ENCODE results near the gene WDFY1. TPM values are rescaled to one million over a fixed set of nuclear protein-coding genes. Genes with fewer than 3 reads are reported as not detected.
A peak's percentile ranks its signal among the peaks of the same experiment; 100 is the strongest.

The WDFY1 gene
- total RNA-seq, 1 donor from 2014 or later, result 41.7 TPM

DNA sequence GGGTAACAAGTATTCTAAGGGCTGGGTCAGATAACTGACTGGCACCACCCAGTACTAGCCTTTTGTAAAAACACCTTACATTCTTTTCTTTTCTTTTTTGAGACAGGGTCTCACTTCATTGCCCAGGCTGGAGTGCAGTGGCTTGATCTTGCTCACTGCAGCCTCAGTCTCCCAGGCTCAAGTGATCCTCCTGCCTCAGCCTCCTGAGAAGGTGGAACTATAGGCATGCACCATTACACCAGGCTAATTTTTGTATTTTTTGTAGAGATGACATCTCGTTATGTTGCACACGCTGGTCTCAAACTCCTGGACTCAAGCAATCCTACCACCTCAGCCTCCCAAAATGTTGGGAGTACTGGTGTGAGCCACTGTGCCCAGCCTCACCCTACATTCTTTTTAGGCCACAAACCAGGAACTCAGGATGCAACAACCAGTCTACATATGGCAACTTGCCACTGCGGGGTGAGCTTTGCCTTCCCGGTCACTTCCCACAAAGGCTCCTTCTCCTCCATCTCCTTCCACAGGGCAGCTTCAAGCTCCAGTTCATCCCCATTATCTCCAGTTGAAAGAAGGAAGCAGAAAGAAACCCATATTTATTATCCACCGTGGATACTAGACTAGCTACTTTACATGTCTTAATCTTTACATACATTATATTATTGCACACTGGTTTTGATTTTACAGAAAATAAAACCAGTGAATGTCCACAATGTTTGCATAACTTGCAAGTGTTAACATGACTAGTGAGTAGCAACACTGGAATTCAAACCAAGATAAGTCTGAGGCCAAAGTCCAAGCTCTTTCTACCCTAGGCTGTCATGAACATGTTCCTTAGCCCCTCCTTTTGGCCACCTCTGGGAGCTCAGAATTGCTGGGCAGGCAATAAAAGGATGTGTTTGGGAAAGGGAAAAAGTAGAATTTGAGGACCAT lies 84.1 kb downstream of the WDFY1 start:
- no peak for DNase-seq (ENCODE audit: low spot score)

GRCh38 chr2:223859070-223859469 lies 86.1 kb downstream of the WDFY1 start:
- DNase-seq (ENCODE audit: low spot score), result no peak

GRCh38 chr2:223856584-223856983 lies 88.6 kb downstream of the WDFY1 start:
- no peak for DNase-seq (ENCODE audit: low spot score)

DNA sequence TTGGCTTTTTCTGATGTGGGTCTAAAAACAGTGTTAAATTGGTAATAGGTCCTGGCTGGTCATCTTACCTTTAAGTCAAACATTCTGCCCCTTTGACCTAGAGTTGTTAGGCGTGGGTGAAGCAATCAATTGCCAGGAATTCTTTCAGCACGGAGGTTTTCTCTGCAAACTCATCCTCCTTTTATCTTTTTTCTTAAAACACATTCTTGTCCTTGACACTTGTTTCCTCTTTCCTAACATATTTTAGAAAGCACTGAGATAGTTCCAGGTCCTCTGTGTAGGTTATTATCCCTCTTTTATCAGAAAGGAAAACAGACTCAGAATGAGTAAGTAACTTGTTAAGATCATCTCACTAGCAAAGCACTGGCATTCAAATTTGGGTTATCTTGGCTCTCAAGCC lies 89.1 kb downstream of the WDFY1 start:
- no peak for DNase-seq (ENCODE audit: low spot score)

- no peak for DNase-seq (ENCODE audit: low spot score)
Observed at GRCh38 chr2:223855426-223855825, 89.7 kb downstream of the WDFY1 start.

- no peak for DNase-seq (ENCODE audit: low spot score)
Observed at GRCh38 chr2:223854741-223855140, 90.4 kb downstream of the WDFY1 start.

DNA sequence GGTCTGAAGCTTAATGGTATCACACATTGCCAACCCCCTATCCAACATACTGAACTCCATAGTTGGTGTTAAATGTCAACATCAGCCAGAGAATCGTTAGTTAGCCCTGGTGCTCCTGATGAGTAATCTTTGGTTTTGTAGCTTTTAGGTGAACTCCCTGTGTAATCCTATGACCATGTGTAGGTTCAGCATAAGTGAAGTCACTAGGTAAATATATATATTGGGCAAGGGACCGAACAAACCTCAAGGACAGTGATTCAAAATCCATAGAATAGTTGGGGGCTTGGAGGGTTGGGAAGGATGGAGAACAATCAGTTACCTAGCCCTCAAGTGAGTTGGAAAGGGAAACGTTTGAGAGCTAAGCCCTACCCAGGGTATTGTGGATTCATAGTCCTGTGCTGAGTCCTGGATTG lies 91.7 kb downstream of the WDFY1 start:
- no peak for DNase-seq (ENCODE audit: low spot score)

GRCh38 chr2:223852281-223852795 lies 92.8 kb downstream of the WDFY1 start:
- DNase-seq (ENCODE audit: low spot score), result no peak

DNA sequence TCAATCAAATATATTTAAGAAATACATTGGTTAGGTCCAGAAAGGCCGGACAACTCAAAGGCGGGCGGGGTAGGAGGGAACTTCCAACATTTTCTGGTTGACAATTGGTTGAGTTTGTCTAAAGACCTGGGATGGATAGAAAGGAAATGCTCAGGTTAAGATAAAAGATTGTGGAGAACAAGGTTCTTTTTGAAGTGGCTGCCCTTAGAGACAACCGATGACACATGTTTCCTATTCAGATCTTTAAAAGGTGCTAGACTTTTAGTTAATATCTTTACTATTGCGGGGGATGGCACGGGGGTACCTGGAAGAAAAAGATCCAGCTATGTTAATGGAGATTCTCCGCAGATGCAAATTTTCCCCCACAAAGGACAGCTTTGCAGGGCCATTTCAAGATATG lies 97.7 kb downstream of the WDFY1 start:
- no peak for DNase-seq (ENCODE audit: low spot score)

- no peak for DNase-seq (ENCODE audit: low spot score)
Observed at GRCh38 chr2:223846515-223846914, 98.6 kb downstream of the WDFY1 start.

- DNase-seq (ENCODE audit: low spot score), result no peak
Observed at GRCh38 chr2:223841436-223842190, 103.5 kb downstream of the WDFY1 start.

DNA sequence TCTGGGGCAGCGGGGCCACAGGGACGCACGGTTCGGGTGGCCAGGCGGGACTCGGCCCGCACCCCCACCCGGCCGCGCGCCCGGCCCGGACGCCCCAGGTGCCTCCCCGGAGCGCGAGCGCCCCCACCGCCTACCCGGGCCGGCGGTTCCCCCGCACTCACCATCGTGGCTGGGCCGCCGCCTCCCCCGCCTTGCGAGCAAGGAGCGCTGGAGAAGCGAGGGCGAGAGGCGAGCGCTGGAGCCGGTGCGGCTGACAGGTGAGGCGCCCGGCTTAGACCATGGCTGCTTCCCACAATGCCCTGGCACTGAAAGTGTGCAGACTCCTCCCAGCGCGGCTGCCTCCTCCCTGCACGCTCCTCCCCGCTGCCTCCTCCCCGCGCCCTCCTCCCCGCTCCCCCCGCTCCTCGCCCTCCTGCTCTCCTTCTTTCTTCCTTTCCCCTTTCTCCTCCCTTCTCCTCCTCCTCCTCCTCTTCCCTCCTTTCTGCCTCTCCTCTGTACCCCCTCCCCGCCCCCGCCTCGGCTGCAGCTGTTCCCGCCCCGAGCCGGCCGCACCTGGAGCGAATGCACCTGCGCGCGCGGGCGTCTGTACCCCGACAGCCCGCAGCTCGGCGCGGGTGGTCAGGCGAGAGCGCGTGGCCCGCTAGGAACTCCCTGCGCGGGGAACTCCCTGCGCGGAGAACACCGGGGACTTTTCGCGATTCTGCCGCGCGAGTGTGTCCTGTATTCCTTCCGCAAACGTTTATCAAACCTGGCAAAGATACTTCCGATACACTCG lies 107.7 kb downstream of the WDFY1 start, which contains the start of gene AP1S3:
Gene AP1S3 (minus strand): TSS at position 296 of the 775 bp plus-strand sequence. CDS start 132 bp downstream, at position 164.
- DNase-seq (ENCODE audit: low spot score), result peak; percentile 89

DNA sequence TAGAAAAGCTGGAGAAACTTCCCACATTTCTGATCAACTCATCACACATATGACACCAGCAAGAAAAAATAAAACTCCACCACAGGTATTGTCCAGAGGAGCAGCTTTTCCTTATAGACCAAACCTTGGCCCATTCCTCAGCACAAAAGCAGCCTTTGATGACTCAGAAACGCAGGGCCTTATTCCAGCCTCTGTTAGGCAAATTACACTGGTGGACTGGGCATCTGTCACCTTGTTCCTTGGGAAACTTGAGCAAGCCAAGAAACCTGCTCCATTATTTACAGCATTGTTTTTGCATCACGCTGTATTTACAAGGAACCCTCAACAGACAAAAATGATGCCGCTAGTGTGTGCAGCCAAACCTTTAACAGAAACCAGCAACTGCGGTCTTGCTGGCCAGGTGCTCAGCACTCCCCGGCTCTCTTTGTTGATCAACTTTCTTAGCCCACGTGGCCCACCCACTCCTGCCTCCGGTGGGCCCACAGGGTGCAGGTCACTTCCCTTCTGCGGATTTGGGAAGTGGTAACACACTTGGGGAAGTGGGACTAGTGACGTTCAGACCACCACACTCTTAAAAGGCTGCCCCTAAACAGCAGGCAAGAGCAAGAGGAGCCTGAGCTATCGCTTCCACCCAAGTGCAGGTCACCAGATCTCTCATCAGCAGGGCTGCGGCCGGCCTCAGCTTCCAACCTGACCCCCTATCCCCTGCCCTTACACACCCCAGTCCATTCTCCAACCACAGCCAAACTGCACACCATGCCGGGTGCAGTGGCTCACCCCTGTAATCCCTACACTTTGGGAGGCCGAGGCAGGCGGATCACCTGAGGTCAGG lies 109.2 kb downstream of the WDFY1 start:
- no peak for DNase-seq (ENCODE audit: low spot score)

DNA sequence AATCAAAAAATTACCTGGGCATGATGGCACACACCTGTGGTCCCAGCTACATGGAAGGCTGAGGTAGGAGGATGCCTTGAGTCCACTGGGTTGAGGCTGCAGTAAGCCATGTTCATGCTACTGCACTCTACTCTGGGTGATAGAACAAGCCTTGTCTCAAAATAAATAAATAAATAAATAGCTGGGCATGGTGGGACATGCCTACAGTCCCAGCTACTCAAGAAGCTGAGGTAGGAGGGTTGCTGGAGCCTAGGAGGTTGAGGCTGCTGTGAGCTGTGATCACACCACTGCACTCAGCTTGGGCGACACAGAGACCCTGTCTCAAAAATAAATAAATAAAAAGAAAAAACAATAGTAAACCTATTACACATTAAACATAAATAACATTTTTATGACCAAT lies 110.7 kb downstream of the WDFY1 start:
- no peak for DNase-seq (ENCODE audit: low spot score)

DNA sequence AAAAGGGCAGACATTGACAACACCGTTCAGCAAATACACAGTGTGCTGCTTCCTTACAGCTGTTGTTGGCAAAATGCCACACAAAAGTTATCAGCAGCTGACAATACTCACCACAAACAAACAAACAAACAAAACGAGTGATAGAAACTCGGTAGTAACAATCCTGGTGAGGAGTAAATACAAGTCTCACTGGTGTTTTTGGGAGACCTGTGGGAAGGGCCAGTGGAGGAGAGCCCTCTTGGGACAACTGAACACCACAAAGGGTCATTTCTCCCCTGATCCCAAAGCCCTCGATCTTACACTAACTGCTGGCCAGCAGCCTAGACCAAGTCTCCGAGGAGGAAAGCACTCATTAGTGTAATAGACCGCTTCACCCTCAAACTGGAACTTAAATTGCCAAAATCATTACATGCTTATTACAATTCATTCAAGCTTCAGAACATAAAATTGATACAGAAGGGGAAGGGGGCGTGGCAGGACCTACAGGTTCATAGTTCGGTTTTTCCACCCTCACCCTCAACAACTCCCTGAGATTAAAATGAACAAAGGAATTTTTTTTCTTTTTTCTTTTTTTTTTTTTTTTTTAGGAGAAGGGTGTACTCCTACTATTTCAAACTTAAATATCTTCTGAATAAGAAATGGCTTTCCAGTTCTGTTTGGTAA lies 112.8 kb downstream of the WDFY1 start:
- DNase-seq (ENCODE audit: low spot score), result no peak

DNA sequence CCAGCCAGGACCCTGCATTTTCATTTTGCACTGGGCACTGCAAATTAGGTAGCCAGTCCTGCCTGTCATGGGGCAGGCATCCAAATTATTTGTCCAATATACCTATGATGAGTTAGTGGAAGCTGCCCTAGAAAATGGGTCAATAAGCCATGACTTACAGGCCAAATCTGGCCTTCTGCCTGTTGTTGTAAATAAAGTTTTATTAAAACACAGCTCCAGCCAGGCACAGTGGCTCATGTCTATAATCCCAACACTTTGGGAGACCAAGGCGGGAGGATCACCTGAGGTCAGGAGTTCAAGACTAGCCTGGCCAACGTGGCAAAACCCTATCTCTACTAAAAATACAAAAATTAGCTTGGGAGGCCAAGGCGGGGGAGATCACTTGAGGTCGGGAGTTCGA lies 116.0 kb downstream of the WDFY1 start:
- no peak for DNase-seq (ENCODE audit: low spot score)

GRCh38 chr2:223828314-223828713 lies 116.8 kb downstream of the WDFY1 start:
- no peak for DNase-seq (ENCODE audit: low spot score)

GRCh38 chr2:223826995-223827394 lies 118.1 kb downstream of the WDFY1 start:
- no peak for DNase-seq (ENCODE audit: low spot score)

Data from mesenteric fat pad (tissue), 1 donor.